Muscle layer of duodenum (tissue), 2 donors: ENCODE measurements around the gene PTPRD.

Source experiments
- H3K27ac ChIP-seq: one replicate; pipeline ENCODE4 v1.7.0; 2013; ENCODE audit warnings: mild to moderate bottlenecking, low read length
- H3K27me3 ChIP-seq: one replicate; pipeline ENCODE4 v1.7.0; 2013; ENCODE audit warnings: low read depth, mild to moderate bottlenecking, control low read depth, low read length
- H3K36me3 ChIP-seq, 2 donors: one replicate each; pipeline ENCODE4 v1.7.0; 2013; ENCODE audit warnings: low read length in 2 of 2, control low read depth in 1 of 2, mild to moderate bottlenecking in 1 of 2; ENCODE audit not compliant: insufficient read depth in 2 of 2, control insufficient read depth in 1 of 2
- H3K4me1 ChIP-seq, 2 donors: one replicate each; pipeline ENCODE4 v1.7.0; 2013; ENCODE audit warnings: low read length in 2 of 2, mild to moderate bottlenecking in 2 of 2, control low read depth in 1 of 2, moderate library complexity in 1 of 2; ENCODE audit not compliant: insufficient read depth in 2 of 2, control insufficient read depth in 1 of 2
- H3K4me3 ChIP-seq, 2 donors: one replicate each; pipeline ENCODE4 v1.7.0; 2013; ENCODE audit warnings: low read length in 2 of 2, low read depth in 1 of 2, mild to moderate bottlenecking in 1 of 2
- H3K9me3 ChIP-seq, 2 donors: one replicate each; pipeline ENCODE4 v1.7.0; 2013; ENCODE audit warnings: low read length in 2 of 2, control low read depth in 1 of 2, mild to moderate bottlenecking in 1 of 2; ENCODE audit not compliant: control insufficient read depth in 1 of 2
- donor health status: healthy.

PTPRD gene

GRCh38 chr9:9215050-9215449 is 1397.8 kb downstream of the PTPRD start:
- H3K27me3 ChIP-seq: no peaks in the 10 kb centered on the region
- no peaks in the 10 kb centered on the region for H3K36me3 ChIP-seq
- no peak overlapping the region for H3K27ac ChIP-seq
- H3K4me3 ChIP-seq: no peak overlapping the region
- no peaks in the 10 kb centered on the region for H3K4me1 ChIP-seq
- H3K9me3 ChIP-seq: no peaks in the 10 kb centered on the region

DNA sequence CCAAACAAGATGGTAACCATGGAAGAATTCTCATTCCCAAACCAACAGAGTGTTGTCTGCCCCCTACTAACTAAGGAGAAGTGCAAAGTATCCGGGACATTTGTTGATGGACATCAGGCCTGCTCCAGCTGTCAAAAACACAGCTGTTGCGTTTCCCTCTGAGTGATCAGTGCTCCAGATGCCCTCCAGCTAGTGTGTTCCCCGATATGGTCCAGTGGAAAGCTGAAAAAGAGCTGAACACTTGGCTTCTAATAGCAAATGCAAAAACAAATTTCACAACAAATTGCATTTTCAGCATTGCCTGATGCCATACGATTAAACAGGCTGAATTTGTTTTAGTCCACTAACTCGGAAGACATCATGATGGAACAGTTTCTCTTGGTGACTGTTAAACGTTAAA is 1398.7 kb downstream of the PTPRD start:
- Histone ChIP-seq H3K4me3 (no peak overlapping the region), H3K4me1 (no peaks in the 10 kb centered on the region), H3K9me3 (no peaks in the 10 kb centered on the region), H3K27ac (no peak overlapping the region), H3K36me3 (no peaks in the 10 kb centered on the region), H3K27me3 (no peaks in the 10 kb centered on the region)

- Histone ChIP-seq H3K27ac (no peak overlapping the region), H3K4me3 (no peak overlapping the region), H3K9me3 (no peaks in the 10 kb centered on the region), H3K36me3 (no peaks in the 10 kb centered on the region), H3K27me3 (no peaks in the 10 kb centered on the region), H3K4me1 (no peaks in the 10 kb centered on the region)
These were observed 1399.8 kb downstream of the PTPRD start for GRCh38 chr9:9212963-9213362.

- Histone ChIP-seq H3K36me3 (no peaks in the 10 kb centered on the region), H3K27ac (no peak overlapping the region), H3K9me3 (no peaks in the 10 kb centered on the region), H3K4me1 (no peaks in the 10 kb centered on the region), H3K4me3 (no peak overlapping the region), H3K27me3 (no peaks in the 10 kb centered on the region)
These were observed 1410.5 kb downstream of the PTPRD start for GRCh38 chr9:9202276-9202675.

DNA sequence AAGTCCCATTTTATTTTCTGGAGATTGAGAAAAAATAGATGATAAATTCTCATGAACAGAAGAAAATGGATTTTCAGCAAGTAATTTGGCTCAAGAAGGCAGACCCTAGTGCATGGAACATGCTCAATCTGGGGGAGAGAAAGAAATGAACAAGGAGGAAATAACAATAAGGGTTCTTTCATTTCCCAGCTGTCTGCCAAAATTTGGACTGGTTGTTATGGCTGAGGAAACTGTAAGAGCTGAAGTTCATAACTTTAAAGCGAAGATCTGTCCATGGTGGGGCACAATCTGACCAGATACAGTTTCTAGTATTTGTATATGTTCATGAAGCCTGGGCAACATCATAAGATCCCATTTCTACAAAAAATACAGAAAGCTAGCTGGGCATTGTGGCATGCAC is 1426.7 kb downstream of the PTPRD start:
- Histone ChIP-seq H3K9me3 (no peaks in the 10 kb centered on the region), H3K27ac (no peak overlapping the region), H3K36me3 (no peaks in the 10 kb centered on the region), H3K27me3 (no peaks in the 10 kb centered on the region), H3K4me3 (no peak overlapping the region), H3K4me1 (no peaks in the 10 kb centered on the region)

- no peaks in the 10 kb centered on the region for H3K9me3 ChIP-seq
- H3K27me3 ChIP-seq: no peaks in the 10 kb centered on the region
- H3K4me1 ChIP-seq: no peaks in the 10 kb centered on the region
- no peak overlapping the region for H3K27ac ChIP-seq
- no peaks in the 10 kb centered on the region for H3K36me3 ChIP-seq
- no peak overlapping the region for H3K4me3 ChIP-seq
These were observed 1430.4 kb downstream of the PTPRD start for GRCh38 chr9:9182431-9182830.

GRCh38 chr9:9177081-9177480 is 1435.7 kb downstream of the PTPRD start:
- Histone ChIP-seq H3K27ac (no peak overlapping the region), H3K36me3 (no peaks in the 10 kb centered on the region), H3K4me3 (no peak overlapping the region), H3K27me3 (no peaks in the 10 kb centered on the region), H3K4me1 (no peaks in the 10 kb centered on the region), H3K9me3 (no peaks in the 10 kb centered on the region)

GRCh38 chr9:9174358-9174757 is 1438.4 kb downstream of the PTPRD start:
- Histone ChIP-seq H3K27ac (no peak overlapping the region), H3K9me3 (no peaks in the 10 kb centered on the region), H3K36me3 (no peaks in the 10 kb centered on the region), H3K27me3 (no peaks in the 10 kb centered on the region), H3K4me3 (no peak overlapping the region), H3K4me1 (no peaks in the 10 kb centered on the region)

GRCh38 chr9:9173264-9173663 is 1439.5 kb downstream of the PTPRD start:
- no peak overlapping the region for H3K27ac ChIP-seq
- H3K4me1 ChIP-seq: no peaks in the 10 kb centered on the region
- H3K36me3 ChIP-seq: no peaks in the 10 kb centered on the region
- H3K4me3 ChIP-seq: no peak overlapping the region
- H3K27me3 ChIP-seq: no peaks in the 10 kb centered on the region
- H3K9me3 ChIP-seq: no peaks in the 10 kb centered on the region

DNA sequence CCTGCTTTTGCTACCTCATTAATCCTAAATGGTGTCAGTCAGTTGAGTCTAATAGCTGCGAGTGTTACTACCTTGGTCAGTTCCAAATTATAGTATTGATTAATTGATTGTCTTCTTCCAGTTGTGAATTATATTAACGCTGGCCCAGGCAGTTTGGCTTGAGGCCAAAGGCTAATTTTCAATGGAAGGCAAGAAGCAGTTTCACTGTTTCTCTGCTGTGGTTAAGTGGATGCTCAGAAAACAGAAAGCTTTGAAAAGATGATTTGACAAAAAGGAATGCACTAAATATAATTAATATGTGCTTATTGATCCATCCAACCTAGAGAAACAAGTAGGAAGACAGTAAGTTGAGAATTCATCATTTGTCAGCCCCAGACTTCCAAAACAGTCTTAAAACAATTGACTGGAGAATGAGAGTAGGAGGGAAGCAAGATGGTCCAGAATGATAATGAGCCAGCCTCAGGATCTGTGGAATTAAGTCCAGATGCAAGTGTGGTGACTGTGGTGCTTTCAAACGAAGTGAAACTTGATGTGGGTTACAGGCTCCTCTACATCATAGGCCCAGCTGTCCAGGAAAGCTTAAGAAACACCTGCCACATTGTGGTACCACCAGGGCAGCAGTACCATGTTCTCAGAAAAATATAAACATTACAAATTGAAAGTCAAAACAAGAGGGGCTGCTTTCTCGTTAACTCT is 1442.2 kb downstream of the PTPRD start:
- Histone ChIP-seq H3K4me1 (no peaks in the 10 kb centered on the region), H3K4me3 (no peak overlapping the region), H3K36me3 (no peaks in the 10 kb centered on the region), H3K27ac (no peak overlapping the region), H3K9me3 (no peaks in the 10 kb centered on the region), H3K27me3 (no peaks in the 10 kb centered on the region)

GRCh38 chr9:9142001-9142400 is 1470.8 kb downstream of the PTPRD start:
- Histone ChIP-seq H3K9me3 (no peaks in the 10 kb centered on the region), H3K36me3 (no peaks in the 10 kb centered on the region), H3K4me3 (no peak overlapping the region), H3K27ac (no peak overlapping the region), H3K4me1 (no peaks in the 10 kb centered on the region), H3K27me3 (no peaks in the 10 kb centered on the region)

DNA sequence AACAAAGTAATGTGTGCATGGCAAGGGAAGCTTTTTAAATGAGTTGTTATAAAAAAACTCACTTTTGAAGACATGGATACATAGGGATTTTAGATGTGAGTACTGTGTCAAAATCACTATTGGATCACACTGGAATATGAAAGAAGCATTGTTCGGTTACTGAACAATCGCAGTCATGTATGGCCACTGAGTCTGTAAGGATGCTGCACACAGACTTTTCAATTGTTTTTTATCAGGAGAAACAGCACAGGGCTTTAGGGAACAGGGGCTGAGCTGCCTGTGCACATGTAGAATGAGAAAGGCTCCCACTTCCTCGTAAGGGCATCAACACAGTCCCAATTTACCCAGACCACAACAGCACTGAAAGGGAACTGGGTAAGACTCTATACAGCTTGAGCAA is 1479.3 kb downstream of the PTPRD start:
- no peaks in the 10 kb centered on the region for H3K4me1 ChIP-seq
- H3K36me3 ChIP-seq: no peaks in the 10 kb centered on the region
- H3K9me3 ChIP-seq: no peaks in the 10 kb centered on the region
- no peak overlapping the region for H3K27ac ChIP-seq
- H3K27me3 ChIP-seq: no peaks in the 10 kb centered on the region
- H3K4me3 ChIP-seq: no peak overlapping the region
